NCI-H748 (cell line): ENCODE data around the gene SDHAF1.
A peak's percentile ranks its signal among the peaks of the same experiment; 100 is the strongest.

Experiments
- DNase-seq: peaks from one replicate; lab custom pipeline; 2025; ENCODE audit not compliant: unreplicated experiment; lab: John Stamatoyannopoulos, UW

SDHAF1 gene

GRCh38 chr19:35986664-35987570 lies 8.1 kb upstream of the SDHAF1 start:
- DNase-seq: peak; percentile 81

GRCh38 chr19:35987571-35987896 lies 7.5 kb upstream of the SDHAF1 start:
- DNase-seq: no peak

- no peak for DNase-seq
Observed at GRCh38 chr19:35988824-35989223, 6.2 kb upstream of the SDHAF1 start.

GRCh38 chr19:35990156-35990555 lies 4.8 kb upstream of the SDHAF1 start:
- no peak for DNase-seq

GRCh38 chr19:35990771-35991730 lies 3.9 kb upstream of the SDHAF1 start:
- DNase-seq: no peak

- DNase-seq: no peak
Observed at GRCh38 chr19:35991731-35992450, 3.1 kb upstream of the SDHAF1 start.

- no peak for DNase-seq
Observed at GRCh38 chr19:35992907-35993765, 1.9 kb upstream of the SDHAF1 start.

- DNase-seq: no peak
Observed at GRCh38 chr19:35993923-35994598, 927 bp upstream of the SDHAF1 start.

- DNase-seq: no peak
Observed at GRCh38 chr19:35996777-35997176, 1.8 kb downstream of the SDHAF1 start.

GRCh38 chr19:36001605-36002004 lies 6.6 kb downstream of the SDHAF1 start:
- DNase-seq: no peak

GRCh38 chr19:36003284-36003683 lies 8.3 kb downstream of the SDHAF1 start:
- no peak for DNase-seq

- no peak for DNase-seq
Observed at GRCh38 chr19:36006955-36007354, 12.0 kb downstream of the SDHAF1 start.

- peak; percentile 45 for DNase-seq
Observed at GRCh38 chr19:36008336-36008978, 13.5 kb downstream of the SDHAF1 start, which contains the start of gene SYNE4. TSS of gene SYNE4 (minus strand) at chr19:36008813. CDS start at chr19:36008681, 132 bp downstream.

- peak; percentile 83 for DNase-seq
Observed at GRCh38 chr19:36009220-36009619, 14.2 kb downstream of the SDHAF1 start.

GRCh38 chr19:36009633-36010379 lies 14.8 kb downstream of the SDHAF1 start:
- DNase-seq: peak; percentile 47

- no peak for DNase-seq
Observed at GRCh38 chr19:36010402-36010801, 15.4 kb downstream of the SDHAF1 start.

GRCh38 chr19:36013280-36014011 lies 18.5 kb downstream of the SDHAF1 start:
- DNase-seq: no peak
